Ovary (tissue), 3 donors: ENCODE results near the gene TEDC1.

Experiments
- EP300 ChIP-seq: sonication (generic); formaldehyde crosslinking; IDR thresholded peaks from one replicate; pipeline ENCODE4 v1.6.1; 2017; ENCODE audit warnings: antibody characterized with exemption
- POLR2A ChIP-seq: fragments of 450-650 bp; IDR thresholded peaks from one replicate; pipeline ENCODE4 v1.6.1; 2017; ENCODE audit warnings: antibody characterized with exemption, mild to moderate bottlenecking, moderate library complexity
- TF ChIP-seq, protein P1 (sequence below), 3 donors: fragments of 450-650 bp in 2 of 3; fragments of 200-600 bp in 1 of 3; IDR thresholded peaks; one replicate each; pipeline versions ENCODE4 v1.5.1 to v1.8.0; 2016 to 2022; ENCODE audit warnings: antibody characterized with exemption in 3 of 3, mild to moderate bottlenecking in 1 of 3
- donor health status: DM: no; HTN: no; CAD: no.

DNA sequence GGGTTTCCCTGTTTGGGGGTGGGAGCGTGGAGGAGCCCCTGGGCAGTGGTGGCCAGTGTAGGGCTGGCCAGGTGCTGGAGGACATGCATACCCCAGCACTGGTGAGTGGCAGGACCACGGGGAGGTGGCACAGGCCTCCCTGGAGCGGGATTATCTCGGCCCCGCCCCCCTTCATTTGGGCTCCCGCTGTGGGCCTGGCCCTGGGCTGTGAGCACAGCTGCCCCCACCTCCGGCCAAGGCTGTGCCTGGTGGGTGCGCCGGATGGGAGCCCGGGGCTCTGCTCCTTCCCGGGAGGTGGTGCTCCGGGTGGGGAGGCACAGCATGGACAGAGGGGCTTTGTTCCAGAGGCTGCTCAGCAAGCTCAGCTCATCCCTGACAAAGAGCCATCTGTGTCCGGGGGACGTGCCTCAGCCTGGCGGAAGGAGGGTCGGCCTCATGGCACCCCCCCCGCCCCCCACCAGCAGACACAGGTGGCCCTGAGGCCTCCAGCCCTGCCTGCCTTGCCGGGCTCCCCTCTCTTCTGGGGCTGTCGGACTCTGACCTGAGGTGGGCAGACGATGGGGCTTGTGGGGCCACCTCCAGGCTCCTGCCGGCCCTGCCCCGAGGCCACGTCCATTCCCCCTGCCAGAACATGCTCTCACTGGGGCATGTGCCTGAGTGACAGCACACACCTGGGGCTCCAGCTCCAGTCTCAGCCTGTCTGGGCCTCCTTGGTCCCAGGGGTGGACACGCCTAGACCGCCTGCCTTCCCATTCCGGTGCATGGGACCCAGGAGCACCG lies 8.4 kb downstream of the TEDC1 start:
- TF ChIP-seq, protein P1, sequence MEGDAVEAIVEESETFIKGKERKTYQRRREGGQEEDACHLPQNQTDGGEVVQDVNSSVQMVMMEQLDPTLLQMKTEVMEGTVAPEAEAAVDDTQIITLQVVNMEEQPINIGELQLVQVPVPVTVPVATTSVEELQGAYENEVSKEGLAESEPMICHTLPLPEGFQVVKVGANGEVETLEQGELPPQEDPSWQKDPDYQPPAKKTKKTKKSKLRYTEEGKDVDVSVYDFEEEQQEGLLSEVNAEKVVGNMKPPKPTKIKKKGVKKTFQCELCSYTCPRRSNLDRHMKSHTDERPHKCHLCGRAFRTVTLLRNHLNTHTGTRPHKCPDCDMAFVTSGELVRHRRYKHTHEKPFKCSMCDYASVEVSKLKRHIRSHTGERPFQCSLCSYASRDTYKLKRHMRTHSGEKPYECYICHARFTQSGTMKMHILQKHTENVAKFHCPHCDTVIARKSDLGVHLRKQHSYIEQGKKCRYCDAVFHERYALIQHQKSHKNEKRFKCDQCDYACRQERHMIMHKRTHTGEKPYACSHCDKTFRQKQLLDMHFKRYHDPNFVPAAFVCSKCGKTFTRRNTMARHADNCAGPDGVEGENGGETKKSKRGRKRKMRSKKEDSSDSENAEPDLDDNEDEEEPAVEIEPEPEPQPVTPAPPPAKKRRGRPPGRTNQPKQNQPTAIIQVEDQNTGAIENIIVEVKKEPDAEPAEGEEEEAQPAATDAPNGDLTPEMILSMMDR (IDR thresholded peaks at IDR 0.05) = no peak
- TF ChIP-seq POLR2A (no peak), EP300 (no peak)
